DOHH2 (cell line): ENCODE results near the gene RNF222.
"Not testable (repeated sequence)": the region's sequence is repeated elsewhere in the genome, so short reads cannot be mapped to it uniquely, and the experiment has no call there.

ENCODE experiments used
- H3F3A ChIP-seq: fragments of 200-600 bp; sonication (generic), shearing (Covaris generic); 2 replicates; pipeline ENCODE4 v1.6.0; 2016; ENCODE audit warnings: antibody characterized with exemption, mild to moderate bottlenecking; ENCODE audit not compliant: control insufficient read depth, insufficient read depth
- H3K27ac ChIP-seq: fragments of 200-600 bp; sonication (generic); 2 replicates; pipeline ENCODE4 v1.5.1; 2014; ENCODE audit warnings: low read depth, mild to moderate bottlenecking, low read length, moderate library complexity
- H3K27me3 ChIP-seq: fragments of 200-600 bp; sonication (generic); 2 replicates; pipeline ENCODE4 v1.6.1; 2014; ENCODE audit warnings: mild to moderate bottlenecking, low read length, mixed read lengths; ENCODE audit not compliant: control insufficient read depth
- H3K36me3 ChIP-seq: fragments of 200-600 bp; sonication (generic); 2 replicates; pipeline ENCODE4 v1.6.1; 2014; ENCODE audit warnings: mild to moderate bottlenecking, low read length, moderate library complexity, mixed read lengths; ENCODE audit not compliant: control insufficient read depth
- H3K4me1 ChIP-seq: fragments of 200-600 bp; sonication (generic); 2 replicates; pipeline ENCODE4 v1.6.1; 2014; ENCODE audit warnings: mild to moderate bottlenecking, low read length, mixed read lengths; ENCODE audit not compliant: control insufficient read depth
- H3K4me2 ChIP-seq: fragments of 200-600 bp; sonication (generic); 2 replicates; pipeline ENCODE4 v1.6.0; 2014; ENCODE audit warnings: mild to moderate bottlenecking, low read length, moderate library complexity
- H3K4me3 ChIP-seq: fragments of 200-600 bp; sonication (generic); 2 replicates; pipeline ENCODE4 v1.5.1; 2014; ENCODE audit warnings: mild to moderate bottlenecking, low read length, mixed read lengths
- H3K79me2 ChIP-seq: fragments of 200-600 bp; sonication (generic); 2 replicates; pipeline ENCODE4 v1.6.1; 2014; ENCODE audit warnings: mild to moderate bottlenecking, low read length, mixed read lengths; ENCODE audit not compliant: control insufficient read depth
- H3K9me2 ChIP-seq: fragments of 200-600 bp; sonication (generic); replicated peaks from 2 replicates; pipeline ENCODE4 v1.6.1; 2014; ENCODE audit warnings: mild to moderate bottlenecking, low read length, mixed read lengths; ENCODE audit not compliant: control insufficient read depth
- H3K9me3 ChIP-seq: fragments of 200-600 bp; sonication (generic); 2 replicates; pipeline ENCODE4 v1.6.1; 2014; ENCODE audit warnings: antibody characterized with exemption, low read length, mixed read lengths; ENCODE audit not compliant: control insufficient read depth, insufficient read depth
- H4K20me1 ChIP-seq: fragments of 200-600 bp; sonication (generic); 2 replicates; pipeline ENCODE4 v1.6.0; 2014; ENCODE audit warnings: low read depth, mild to moderate bottlenecking, antibody characterized with exemption, low read length, moderate library complexity; ENCODE audit not compliant: control insufficient read depth, insufficient read depth
- CTCF ChIP-seq: fragments of 200-600 bp; sonication (generic); IDR thresholded peaks from one replicate; pipeline ENCODE4 v1.5.1; 2014; ENCODE audit warnings: antibody characterized with exemption, mild to moderate bottlenecking, low read depth, low read length; ENCODE audit not compliant: poor library complexity, severe bottlenecking
- EZH2phosphoT487 ChIP-seq: fragments of 200-600 bp; sonication (generic); IDR thresholded peaks from 2 replicates; pipeline ENCODE4 v1.6.1; 2017; ENCODE audit warnings: borderline replicate concordance, mild to moderate bottlenecking, antibody characterized with exemption, low read length, moderate library complexity, mixed read lengths

RNF222 gene

GRCh38 chr17:8350339-8350738 is 47.3 kb downstream of the RNF222 start:
- no peaks in the 10 kb centered on the region for H3K9me2 ChIP-seq
- peaks cover 6% of the 10 kb centered on the region; the same call in 1 of the 2 replicates for H3K27me3 ChIP-seq
- no peaks in the 10 kb centered on the region for H4K20me1 ChIP-seq
- H3K36me3 ChIP-seq: no peaks in the 10 kb centered on the region
- H3K79me2 ChIP-seq: no peaks in the 10 kb centered on the region
- H3K4me3 ChIP-seq: no peak overlapping the region
- H3K27ac ChIP-seq: no peak overlapping the region
- no peak overlapping the region for H3K4me2 ChIP-seq
- H3K4me1 ChIP-seq: no peaks in the 10 kb centered on the region
- H3F3A ChIP-seq: no peaks in the 10 kb centered on the region
- no peak for TF ChIP-seq EZH2phosphoT487
- TF ChIP-seq CTCF: no peak
- H3K9me3 ChIP-seq: no peaks in the 10 kb centered on the region

DNA sequence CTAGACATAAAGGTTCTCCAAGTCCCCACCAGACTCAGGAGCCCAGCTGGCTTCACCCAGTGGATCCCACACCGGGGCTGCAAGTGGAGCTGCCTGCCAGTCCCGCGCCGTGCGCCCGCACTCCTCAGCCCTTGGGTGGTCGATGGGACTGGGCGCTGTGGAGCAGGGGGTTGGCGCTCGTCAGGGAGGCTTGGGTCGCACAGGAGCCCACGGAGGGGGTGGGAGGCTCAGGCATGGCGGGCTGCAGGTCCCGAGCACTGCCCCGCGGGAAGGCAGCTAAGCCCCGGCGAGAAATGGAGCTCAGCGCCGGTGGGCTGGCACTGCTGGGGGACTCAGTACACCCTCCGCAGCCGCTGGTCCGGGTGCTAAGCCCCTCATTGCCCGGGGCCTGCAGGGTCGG is 50.6 kb downstream of the RNF222 start:
- not testable (repeated sequence) for H3K4me3 ChIP-seq, H3K27ac ChIP-seq, H3K9me3 ChIP-seq, H3F3A ChIP-seq, H3K36me3 ChIP-seq, H3K4me2 ChIP-seq, H3K79me2 ChIP-seq, H3K4me1 ChIP-seq, H4K20me1 ChIP-seq, H3K9me2 ChIP-seq
- H3K27me3 ChIP-seq: peaks cover 11% of the 10 kb centered on the region

GRCh38 chr17:8345951-8346665 is 51.5 kb downstream of the RNF222 start:
- no peak overlapping the region for H3K4me3 ChIP-seq
- H3K79me2 ChIP-seq: no peaks in the 10 kb centered on the region
- no peaks in the 10 kb centered on the region for H3K4me1 ChIP-seq
- H3K9me2 ChIP-seq: no peaks in the 10 kb centered on the region
- no peaks in the 10 kb centered on the region for H4K20me1 ChIP-seq
- H3K27ac ChIP-seq: no peak overlapping the region
- TF ChIP-seq CTCF: no peak
- no peak for TF ChIP-seq EZH2phosphoT487
- H3F3A ChIP-seq: no peaks in the 10 kb centered on the region
- H3K27me3 ChIP-seq: peaks cover 11% of the 10 kb centered on the region
- no peaks in the 10 kb centered on the region for H3K36me3 ChIP-seq
- H3K9me3 ChIP-seq: no peaks in the 10 kb centered on the region
- H3K4me2 ChIP-seq: no peak overlapping the region

- no peaks in the 10 kb centered on the region for H3F3A ChIP-seq
- no peaks in the 10 kb centered on the region for H3K9me3 ChIP-seq
- peaks cover 11% of the 10 kb centered on the region for H3K27me3 ChIP-seq
- TF ChIP-seq EZH2phosphoT487: no peak
- TF ChIP-seq CTCF: no peak
- no peak overlapping the region for H3K4me2 ChIP-seq
- no peaks in the 10 kb centered on the region for H4K20me1 ChIP-seq
- H3K9me2 ChIP-seq: no peaks in the 10 kb centered on the region
- no peaks in the 10 kb centered on the region for H3K4me1 ChIP-seq
- H3K4me3 ChIP-seq: no peak overlapping the region
- no peaks in the 10 kb centered on the region for H3K36me3 ChIP-seq
- no peaks in the 10 kb centered on the region for H3K79me2 ChIP-seq
- no peak overlapping the region for H3K27ac ChIP-seq
Observed at GRCh38 chr17:8345052-8345690, 52.5 kb downstream of the RNF222 start.
